GM21619 (cell line): Measurements from ENCODE around the gene WFDC11.

Experiments
- ATAC-seq: cut with Tn5 transposase; IDR thresholded peaks from one replicate; pipeline ENCODE4 v1.9.1; 2021; ENCODE audit not compliant: unreplicated experiment

The WFDC11 gene

GRCh38 chr20:45629496-45630100 lies 40.4 kb downstream of the WFDC11 start, which contains the start of gene WFDC10A:
Gene WFDC10A, plus strand, starts transcription at chr20:45629739. Its CDS starts 75 bp downstream, at chr20:45629814.
- ATAC-seq = no peak

- ATAC-seq = no peak
Measured at GRCh38 chr20:45626540-45626939, 43.5 kb downstream of the WFDC11 start.

GRCh38 chr20:45621593-45621992 lies 48.4 kb downstream of the WFDC11 start:
- no peak for ATAC-seq

GRCh38 chr20:45617591-45617990 lies 52.4 kb downstream of the WFDC11 start:
- ATAC-seq = no peak

GRCh38 chr20:45612314-45612713 lies 57.7 kb downstream of the WFDC11 start:
- no peak for ATAC-seq

- no peak for ATAC-seq
Measured at GRCh38 chr20:45611054-45611453, 59.0 kb downstream of the WFDC11 start.

- ATAC-seq = no peak
Measured at GRCh38 chr20:45607810-45608209, 62.2 kb downstream of the WFDC11 start.
